Mucosa of gallbladder (tissue), 1 donor: ENCODE data around the gene GANC. TPM values are rescaled to one million over a fixed set of nuclear protein-coding genes. Genes with fewer than 3 reads are reported as not detected.
"Not testable (repeated sequence)": the region's sequence is repeated elsewhere in the genome, so short reads cannot be mapped to it uniquely, and the experiment has no call there.

ENCODE experiments used
- DNase-seq: peaks from one replicate; pipeline ENCODE4 v3.0.0-alpha.2; 2020; ENCODE audit warnings: low spot score
- total RNA-seq: library from RNA; stranded (reverse); gene quantifications from one replicate; pipeline ENCODE4 v1.2.1, GENCODE V29; 2021
- donor health status: DM: no; HTN: no; CAD: no.

GANC gene
- total RNA-seq: 31.6 TPM

GRCh38 chr15:42272939-42273899 is at the start of gene GANC, which contains the start of gene TMEM87A:
Gene GANC, plus strand, starts transcription at chr15:42273201. Its CDS starts 1,281 bp downstream, at chr15:42274482.
Gene TMEM87A, minus strand, starts transcription at chr15:42273433. Its CDS starts 35 bp downstream, at chr15:42273398.
- peak; percentile 98 for DNase-seq

- no peak for DNase-seq
Observed at GRCh38 chr15:42226648-42227047, 46.4 kb upstream of the GANC start.

GRCh38 chr15:42228036-42228435 is 45.0 kb upstream of the GANC start:
- no peak for DNase-seq

- DNase-seq: not testable (repeated sequence)
Observed at GRCh38 chr15:42228981-42229380, 44.0 kb upstream of the GANC start.

- no peak for DNase-seq
Observed at GRCh38 chr15:42231088-42231487, 41.9 kb upstream of the GANC start.

GRCh38 chr15:42232606-42233005 is 40.4 kb upstream of the GANC start:
- DNase-seq: no peak

GRCh38 chr15:42233107-42233506 is 39.9 kb upstream of the GANC start:
- no peak for DNase-seq

GRCh38 chr15:42239528-42240182 is 33.3 kb upstream of the GANC start:
- DNase-seq: no peak

GRCh38 chr15:42240823-42241222 is 32.2 kb upstream of the GANC start:
- DNase-seq: no peak

GRCh38 chr15:42253300-42253699 is 19.7 kb upstream of the GANC start:
- no peak for DNase-seq

GRCh38 chr15:42264795-42265194 is 8.2 kb upstream of the GANC start:
- DNase-seq: no peak

GRCh38 chr15:42267286-42267685 is 5.7 kb upstream of the GANC start:
- DNase-seq: no peak

GRCh38 chr15:42270551-42270950 is 2.5 kb upstream of the GANC start:
- no peak for DNase-seq

GRCh38 chr15:42270996-42271395 is 2.0 kb upstream of the GANC start:
- DNase-seq: no peak

GRCh38 chr15:42273900-42274701 is 1.1 kb downstream of the GANC start:
- DNase-seq: peak; percentile 42

GRCh38 chr15:42274702-42274989 is 1.6 kb downstream of the GANC start:
- no peak for DNase-seq

GRCh38 chr15:42275780-42276391 is 2.9 kb downstream of the GANC start:
- no peak for DNase-seq

- DNase-seq: no peak
Observed at GRCh38 chr15:42276762-42277161, 3.8 kb downstream of the GANC start.

GRCh38 chr15:42279234-42279723 is 6.3 kb downstream of the GANC start:
- no peak for DNase-seq

GRCh38 chr15:42282344-42282743 is 9.3 kb downstream of the GANC start:
- DNase-seq: no peak

- no peak for DNase-seq
Observed at GRCh38 chr15:42282926-42283325, 9.9 kb downstream of the GANC start.

GRCh38 chr15:42283671-42284070 is 10.7 kb downstream of the GANC start:
- DNase-seq: no peak
